ENCODE data around the gene ZNF117. TPM values are rescaled to one million over a fixed set of nuclear protein-coding genes. Genes with fewer than 3 reads are reported as not detected.
"Not testable (repeated sequence)": the region's sequence is repeated elsewhere in the genome, so short reads cannot be mapped to it uniquely, and the experiment has no call there.

Gene ZNF117
- total and polyA plus RNA-seq, 2 of the 4 experiments (the other 2 are of a cell fraction): 2.9 to 4.0 TPM

DNA sequence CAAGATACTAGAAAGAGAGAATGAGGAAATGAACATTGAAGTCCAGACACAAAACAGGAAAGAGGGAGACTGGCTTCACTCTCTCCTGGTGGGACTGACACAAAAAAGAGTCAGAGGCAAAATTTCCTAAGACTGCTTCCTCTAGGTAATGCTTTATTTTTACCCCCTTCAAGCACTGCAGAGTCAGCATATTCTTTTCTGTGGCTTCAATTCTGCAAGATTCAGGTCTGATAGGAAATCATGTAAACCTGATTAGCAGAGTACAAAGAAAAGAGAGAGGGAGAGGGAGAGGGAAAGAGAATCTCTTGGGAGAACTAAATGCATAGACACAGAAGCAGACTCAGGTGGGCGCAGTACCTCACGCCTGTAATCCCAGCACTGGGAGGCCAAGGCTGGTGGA is 18.6 kb upstream of the ZNF117 start:
- DNase-seq; H3K27ac ChIP-seq (ENCODE audit: insufficient read depth, low read length); POLR2A ChIA-PET (ENCODE audit: unreplicated experiment); H3K4me2 ChIP-seq (ENCODE audit: low read depth, low read length); ATAC-seq (ENCODE audit: low read depth); BruUV-seq (replicated peaks); CTCF ChIA-PET; H3K14ac ChIP-seq (replicated peaks; ENCODE audit: low read depth, low read length); H3K4me3 ChIP-seq (ENCODE audit: insufficient read depth, low read depth, low read length); H2AK9ac ChIP-seq (replicated peaks; ENCODE audit: low read depth, low read length, poor library complexity); H2BK20ac ChIP-seq (ENCODE audit: low read depth, low read length); intact Hi-C loops (cut with micrococcal nuclease); H3K18ac ChIP-seq (ENCODE audit: low read depth, low read length); H3K4ac ChIP-seq (ENCODE audit: low read depth, low read length); H3K9me1 ChIP-seq (ENCODE audit: insufficient read depth, low read length); H2AK5ac ChIP-seq (ENCODE audit: low read depth, low read length); in situ Hi-C loops (cut with MboI; ENCODE audit: low sequenced_read_pairs); H2BK15ac ChIP-seq (ENCODE audit: low read depth, low read length); H3K56ac ChIP-seq (ENCODE audit: extremely low read depth, insufficient read depth, low read length); H3K9me3 ChIP-seq (ENCODE audit: control insufficient read depth, insufficient read depth, low read length); H4K20me1 ChIP-seq (ENCODE audit: insufficient read depth, low read length); H3K27me3 ChIP-seq (ENCODE audit: control insufficient read depth, insufficient read depth, low read length); H4K5ac ChIP-seq (ENCODE audit: low read depth, low read length); H3K9ac ChIP-seq (ENCODE audit: low read depth, low read length); dilution Hi-C loops (cut with HindIII; ENCODE audit: low sequenced_read_pairs, unreplicated experiment); H3K23ac ChIP-seq (ENCODE audit: low read depth, low read length); H4K91ac ChIP-seq (ENCODE audit: insufficient read depth, low read depth, low read length); H4K8ac ChIP-seq (ENCODE audit: low read depth in 2 of 2, low read length in 2 of 2); H2AFZ ChIP-seq (replicated peaks; ENCODE audit: low read length, poor library complexity); H2BK5ac ChIP-seq (ENCODE audit: low read depth, low read length, poor library complexity, severe bottlenecking); H3K4me1 ChIP-seq (ENCODE audit: control insufficient read depth, insufficient read depth, low read length); H3K36me3 ChIP-seq (ENCODE audit: control insufficient read depth, insufficient read depth, low read length); H2BK120ac ChIP-seq (ENCODE audit: low read depth, low read length): not testable (repeated sequence)
- WGBS, 2 experiments (ENCODE audit: extremely low coverage in 2 of 2, insufficient read length in 1 of 2): no CpG with 5 or more reads among the region's 2 CpGs
- peak; percentile 46; the same call in 1 of the 2 replicates for TF ChIP-seq MAFK (IDR thresholded peaks at IDR 0.05; ENCODE audit: low read depth, low read length)
- peaks cover 0 to 12% of the 10 kb centered on the region in 2 experiments; a peak in 3 of 4 replicates for H3K79me1 ChIP-seq (ENCODE audit: low read depth in 1 of 2, low read length in 2 of 2)

DNA sequence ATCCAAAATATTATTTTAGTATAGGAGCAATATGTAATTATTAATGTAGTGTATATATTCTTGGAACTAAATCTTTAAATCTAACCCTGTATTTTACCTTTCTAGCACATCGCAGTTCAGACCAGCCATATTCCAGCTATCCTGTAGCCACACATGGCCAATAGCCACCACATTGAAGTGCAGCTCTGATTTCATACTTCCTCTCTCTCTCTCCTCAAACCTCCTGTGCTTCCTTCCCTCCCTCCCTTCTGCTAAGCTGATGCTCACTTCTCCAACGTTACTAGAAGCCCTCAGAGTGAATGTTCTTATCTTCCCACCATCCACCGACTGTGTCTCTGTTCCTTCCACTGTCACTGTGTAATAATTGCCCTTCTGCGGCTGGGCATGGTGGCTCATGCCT is 16.2 kb upstream of the ZNF117 start:
- H3K56ac ChIP-seq (ENCODE audit: extremely low read depth, insufficient read depth, low read length); dilution Hi-C loops (cut with HindIII; ENCODE audit: low sequenced_read_pairs, unreplicated experiment); CTCF ChIA-PET; H2BK15ac ChIP-seq (ENCODE audit: low read depth, low read length); H2BK120ac ChIP-seq (ENCODE audit: low read depth, low read length); H4K91ac ChIP-seq (ENCODE audit: insufficient read depth, low read depth, low read length); H3K9me1 ChIP-seq (ENCODE audit: insufficient read depth, low read length); H2AK9ac ChIP-seq (replicated peaks; ENCODE audit: low read depth, low read length, poor library complexity); H3K9ac ChIP-seq (ENCODE audit: low read depth, low read length); H3K4me2 ChIP-seq (ENCODE audit: low read depth, low read length); H3K18ac ChIP-seq (ENCODE audit: low read depth, low read length); H3K27me3 ChIP-seq (ENCODE audit: control insufficient read depth, insufficient read depth, low read length); H3K23ac ChIP-seq (ENCODE audit: low read depth, low read length); H2AK5ac ChIP-seq (ENCODE audit: low read depth, low read length); DNase-seq; H4K20me1 ChIP-seq (ENCODE audit: insufficient read depth, low read length); H3K4me1 ChIP-seq (ENCODE audit: control insufficient read depth, insufficient read depth, low read length); H2BK20ac ChIP-seq (ENCODE audit: low read depth, low read length); H3K27ac ChIP-seq (ENCODE audit: insufficient read depth, low read length); H3K9me3 ChIP-seq (ENCODE audit: control insufficient read depth, insufficient read depth, low read length); H2BK5ac ChIP-seq (ENCODE audit: low read depth, low read length, poor library complexity, severe bottlenecking); H3K4ac ChIP-seq (ENCODE audit: low read depth, low read length); ATAC-seq (ENCODE audit: low read depth); H3K36me3 ChIP-seq (ENCODE audit: control insufficient read depth, insufficient read depth, low read length); in situ Hi-C loops (cut with MboI; ENCODE audit: low sequenced_read_pairs); H3K4me3 ChIP-seq (ENCODE audit: insufficient read depth, low read depth, low read length); H3K14ac ChIP-seq (replicated peaks; ENCODE audit: low read depth, low read length); BruUV-seq (replicated peaks): not testable (repeated sequence)
- Histone ChIP-seq H4K8ac (ENCODE audit: low read depth in 2 of 2, low read length in 2 of 2) (peak overlapping the region; percentile 69 to 89; a peak in 3 of 4 replicates), H4K5ac (ENCODE audit: low read depth, low read length) (peak overlapping the region; percentile 62), H3K79me1 (ENCODE audit: low read depth in 1 of 2, low read length in 2 of 2) (peaks cover 0 to 13% of the 10 kb centered on the region in 2 experiments), H2AFZ (replicated peaks; ENCODE audit: low read length, poor library complexity) (peak overlapping the region; percentile 70)
- WGBS, 2 experiments (ENCODE audit: extremely low coverage in 2 of 2, insufficient read length in 1 of 2): 83% methylated on average over 1 of the region's 4 CpGs; no CpG with 5 or more reads in 1 of the 2 experiments
- POLR2A ChIA-PET (ENCODE audit: unreplicated experiment): interaction anchor here (0.7 kb wide), 1 partner anchor 321 kb away, joined by 4 read pairs; no protein-coding TSS in a partner anchor
- intact Hi-C loops (cut with micrococcal nuclease): loop anchor here (2.0 kb wide), 1 partner anchor 32 kb away; no protein-coding TSS in a partner anchor

Data from IMR-90 (cell line).